Measurements from ENCODE around the gene PPM1L.
"Not testable (repeated sequence)": the region's sequence is repeated elsewhere in the genome, so short reads cannot be mapped to it uniquely, and the experiment has no call there.

Gene PPM1L

DNA sequence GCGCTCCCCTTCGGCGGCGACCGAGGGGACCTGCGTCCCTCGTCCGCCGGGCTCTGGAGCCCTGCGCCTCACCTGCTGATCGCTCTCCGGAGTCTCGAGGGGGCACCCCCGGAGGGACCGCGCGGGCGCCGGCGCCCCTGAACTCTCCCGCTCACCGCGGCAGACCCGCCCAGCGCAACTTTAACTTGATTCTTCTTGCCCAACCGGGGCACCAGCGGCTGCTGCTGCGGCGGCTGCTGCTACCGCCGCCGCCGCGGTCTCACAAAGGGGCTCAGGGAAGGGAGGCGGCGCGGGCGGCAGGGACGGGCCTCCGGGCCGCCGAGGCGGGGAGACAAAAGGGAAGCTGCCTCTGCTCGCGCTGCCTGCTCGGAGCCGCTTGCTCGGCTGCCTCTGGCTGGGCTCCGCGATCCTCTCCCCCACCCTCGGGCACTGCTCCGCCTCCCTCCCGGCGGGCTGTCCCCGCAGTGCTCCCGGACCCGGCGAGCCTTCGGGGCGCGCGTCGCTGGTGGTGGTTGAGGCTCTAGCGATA is at the start of gene PPM1L:
PPM1L (plus strand) TSS at position 456 of the 529 bp plus-strand sequence.
- DNase-seq (ENCODE audit: low spot score), result peak; percentile 50

DNA sequence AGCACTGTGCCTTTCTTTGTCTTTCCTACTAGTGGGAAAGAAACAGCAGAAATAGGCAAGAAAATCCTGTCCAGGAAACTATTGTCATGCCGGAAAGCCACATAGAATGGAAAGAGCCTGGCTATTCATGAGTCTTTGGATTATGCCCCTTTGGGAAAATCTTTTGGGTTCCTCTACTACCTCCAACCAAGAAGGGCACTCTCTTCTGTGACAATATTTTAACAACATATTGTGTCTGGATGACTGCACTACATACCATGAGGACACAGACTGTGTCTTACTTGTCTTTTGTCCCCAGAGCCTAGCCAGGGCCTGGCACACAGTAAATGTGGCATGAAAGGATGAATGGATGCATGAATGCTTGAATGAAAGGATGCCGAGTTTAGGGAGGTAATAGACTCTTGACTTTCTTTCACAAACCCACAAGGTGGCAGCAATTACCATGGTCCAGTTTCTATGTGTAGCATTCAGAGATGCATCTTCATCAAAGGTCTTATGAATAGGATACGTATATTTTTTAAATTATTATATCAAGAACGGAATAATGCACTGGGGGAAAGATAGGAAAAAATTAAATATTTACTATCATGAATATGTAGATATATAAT is 48.7 kb upstream of the PPM1L start:
- DNase-seq (ENCODE audit: low spot score), result peak; percentile 40

DNA sequence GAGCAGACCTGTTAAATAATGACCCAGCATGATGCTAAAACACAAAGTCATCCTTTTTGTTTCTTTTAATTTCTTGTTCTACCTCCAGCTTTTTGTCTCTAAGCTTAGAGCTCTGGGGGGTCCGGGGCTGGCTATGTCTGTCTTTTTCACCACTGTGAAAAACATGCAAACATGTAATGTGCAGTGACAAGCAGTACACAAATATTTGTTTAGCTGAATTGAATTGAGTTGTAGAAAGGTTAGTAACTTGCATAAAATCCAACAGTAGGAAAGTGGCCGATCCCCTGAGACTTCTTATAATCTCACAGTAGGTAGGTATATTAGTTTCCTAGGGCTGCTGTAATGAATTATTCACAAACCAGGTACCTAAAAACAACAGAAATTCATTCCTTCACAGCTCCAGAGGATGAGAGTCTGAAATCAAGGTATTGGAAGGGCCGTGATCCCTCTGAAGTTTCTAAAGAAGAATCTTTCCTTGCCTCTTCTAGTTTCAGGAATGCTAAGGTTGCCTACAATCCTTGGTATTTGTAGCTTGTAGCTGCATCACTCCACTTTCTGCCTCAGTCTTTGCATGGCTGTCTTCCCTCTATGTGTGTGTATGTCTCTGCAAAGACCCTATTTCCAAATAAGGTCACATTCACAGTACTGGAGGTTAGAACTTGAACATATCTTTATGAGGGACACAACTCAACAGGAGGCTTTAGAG is 46.4 kb upstream of the PPM1L start:
- DNase-seq (ENCODE audit: low spot score), result no peak

DNA sequence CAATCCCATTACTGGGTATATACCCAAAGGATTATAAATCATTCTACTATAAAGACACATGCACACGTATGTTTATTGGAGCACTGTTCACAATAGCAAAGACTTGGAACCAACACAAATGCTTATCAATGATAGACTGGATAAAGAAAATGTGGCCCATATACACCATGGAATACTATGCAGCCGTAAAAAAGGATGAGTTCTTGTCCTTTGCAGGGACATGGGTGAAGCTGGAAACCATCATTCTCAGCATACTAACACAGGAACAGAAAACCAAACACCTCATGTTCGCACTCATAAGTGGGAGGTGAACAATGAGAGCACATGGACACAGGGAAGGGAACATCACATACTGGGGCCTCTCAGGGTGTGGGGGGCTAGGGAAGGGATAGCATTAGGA is 42.9 kb upstream of the PPM1L start:
- not testable (repeated sequence) for DNase-seq (ENCODE audit: low spot score)

DNA sequence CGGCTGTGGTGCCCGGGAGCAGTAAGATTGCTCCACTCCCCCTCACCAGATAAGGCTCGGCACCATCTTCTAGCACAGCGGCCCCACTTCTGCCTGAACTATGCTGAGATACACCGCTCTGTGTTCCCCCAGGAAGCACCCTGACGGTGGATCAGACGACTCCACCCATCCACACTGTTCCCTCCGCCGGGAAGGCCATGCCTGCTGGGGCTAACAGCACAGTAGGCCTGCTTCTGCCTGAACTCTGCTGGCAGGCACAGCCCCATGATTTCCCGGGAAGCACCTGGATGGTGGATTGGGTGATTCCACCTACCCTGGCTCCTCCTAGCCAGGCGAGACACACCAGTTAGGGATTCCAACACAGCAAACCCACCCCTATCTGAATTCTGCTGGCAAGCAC is 36.3 kb upstream of the PPM1L start:
- no peak for DNase-seq (ENCODE audit: low spot score)

DNA sequence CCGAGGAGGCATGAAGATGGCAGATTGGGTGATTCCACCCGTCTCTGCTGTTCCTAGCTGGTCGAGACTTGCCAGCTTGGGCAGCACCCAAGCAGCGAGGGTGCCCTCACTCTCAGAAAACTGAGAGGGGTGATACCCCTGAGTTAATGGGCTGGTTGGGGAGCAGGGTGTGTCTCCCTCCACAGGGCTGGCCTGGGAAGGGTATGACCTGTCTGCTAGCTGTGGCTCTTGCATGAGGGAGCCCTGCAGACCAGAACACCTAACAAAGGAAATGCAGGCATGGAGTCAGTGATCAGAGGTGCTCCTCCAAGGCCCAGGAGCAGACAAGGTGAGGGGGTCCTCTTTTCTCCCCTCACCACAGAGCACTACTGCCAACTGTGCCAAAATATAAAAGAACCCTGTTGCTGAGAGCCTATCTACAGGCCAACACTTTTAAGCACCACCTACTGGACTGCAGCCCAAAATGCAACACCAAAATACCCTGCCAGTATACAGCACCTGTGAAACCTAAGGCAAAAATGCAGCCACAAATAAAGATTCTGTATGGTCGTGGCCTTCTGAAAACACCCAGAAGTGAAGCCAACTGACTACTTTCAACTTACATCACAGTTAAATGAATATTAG is 35.8 kb upstream of the PPM1L start:
- DNase-seq (ENCODE audit: low spot score), result no peak

DNA sequence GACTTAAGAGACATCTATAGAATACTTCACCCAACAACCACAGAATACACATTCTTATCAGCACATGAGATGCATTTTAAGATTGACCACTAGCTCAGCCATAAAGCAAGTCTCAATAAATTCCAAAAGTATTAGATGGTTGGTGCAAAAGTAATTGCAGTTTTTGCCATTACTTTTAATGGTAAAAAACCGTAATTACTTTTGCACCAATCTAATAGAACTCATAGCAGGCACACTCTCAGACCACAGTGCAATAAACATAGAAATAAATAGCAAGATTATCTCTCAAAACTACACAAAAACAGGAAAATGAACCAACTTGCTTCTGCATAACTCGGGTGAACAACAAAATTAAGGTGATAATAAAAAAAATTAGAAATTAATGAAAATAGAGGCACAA is 33.7 kb upstream of the PPM1L start:
- DNase-seq (ENCODE audit: low spot score), result no peak

DNA sequence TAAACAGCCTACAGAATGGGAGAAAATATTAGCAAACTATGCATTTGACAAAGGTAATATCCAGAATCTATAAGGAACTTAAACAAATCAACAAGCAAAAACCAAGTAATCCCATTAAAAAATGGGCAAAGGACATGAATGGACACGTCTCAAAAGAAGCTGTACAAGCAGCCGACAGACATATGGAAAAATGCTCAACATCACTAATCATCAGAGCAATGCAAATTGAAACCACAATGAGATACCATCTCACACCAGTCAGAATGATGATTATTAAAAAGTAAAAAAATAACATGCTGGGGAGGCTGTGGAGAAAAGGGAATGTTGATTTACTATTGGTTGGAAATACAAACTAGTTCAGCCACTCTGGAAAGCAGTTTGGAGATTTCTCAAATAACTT is 30.7 kb upstream of the PPM1L start:
- DNase-seq (ENCODE audit: low spot score), result no peak

DNA sequence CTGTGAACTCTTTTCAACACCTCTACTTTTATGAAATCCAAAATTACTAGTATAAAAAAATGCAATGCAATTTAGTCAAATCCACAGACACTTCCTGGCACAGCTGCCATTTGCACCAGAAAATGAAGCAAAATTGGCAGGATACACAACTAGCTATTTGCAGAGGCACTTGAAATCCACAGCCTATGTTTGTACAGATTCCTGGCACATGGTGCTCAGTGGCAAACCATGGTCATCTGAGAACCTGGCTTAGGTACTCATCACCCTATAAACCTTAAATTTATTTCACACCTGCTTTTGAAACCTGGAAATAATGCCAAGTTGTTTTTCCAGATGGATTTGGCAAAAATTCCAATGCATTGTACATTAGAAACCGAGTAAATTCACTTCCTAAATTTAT is 20.2 kb upstream of the PPM1L start:
- DNase-seq (ENCODE audit: low spot score), result no peak

DNA sequence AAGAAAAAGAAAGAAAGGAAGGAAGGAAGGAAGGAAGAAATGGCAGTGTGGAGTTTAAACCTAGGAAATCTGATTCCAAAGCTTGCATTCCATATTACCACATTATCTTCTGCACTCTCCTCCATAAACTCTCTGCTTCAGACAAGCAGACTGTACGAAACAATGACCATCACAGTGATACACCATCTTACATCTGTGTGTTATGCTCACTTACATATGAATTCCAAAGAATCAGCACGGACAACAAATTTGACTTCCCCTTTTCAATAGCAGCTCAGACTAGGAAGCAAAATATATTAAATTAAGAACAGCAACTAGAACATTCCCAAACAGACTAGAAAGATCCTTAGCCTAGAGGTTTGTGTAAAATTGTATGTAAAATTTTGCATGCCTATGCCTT is 18.0 kb upstream of the PPM1L start:
- DNase-seq (ENCODE audit: low spot score), result no peak

DNA sequence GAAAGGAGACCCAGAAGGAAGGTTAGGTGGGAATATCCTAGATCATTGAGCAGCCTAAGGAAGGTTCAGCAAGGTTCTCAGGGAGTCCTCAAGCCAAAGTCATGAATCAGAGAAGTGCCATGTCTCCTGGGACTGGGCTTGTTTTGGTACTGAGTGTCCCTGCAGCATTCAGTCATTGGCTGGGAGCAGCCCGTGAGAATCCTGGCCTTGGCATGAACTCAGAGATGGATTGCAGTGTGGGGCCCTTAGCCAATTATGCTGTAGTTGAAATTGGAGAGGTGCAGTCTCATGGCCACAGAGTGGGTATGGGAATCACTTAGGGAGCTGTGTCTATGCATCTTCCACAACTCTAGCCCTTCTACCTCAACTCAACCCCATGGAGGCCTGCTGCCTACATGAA is 17.0 kb upstream of the PPM1L start:
- DNase-seq (ENCODE audit: low spot score), result no peak

DNA sequence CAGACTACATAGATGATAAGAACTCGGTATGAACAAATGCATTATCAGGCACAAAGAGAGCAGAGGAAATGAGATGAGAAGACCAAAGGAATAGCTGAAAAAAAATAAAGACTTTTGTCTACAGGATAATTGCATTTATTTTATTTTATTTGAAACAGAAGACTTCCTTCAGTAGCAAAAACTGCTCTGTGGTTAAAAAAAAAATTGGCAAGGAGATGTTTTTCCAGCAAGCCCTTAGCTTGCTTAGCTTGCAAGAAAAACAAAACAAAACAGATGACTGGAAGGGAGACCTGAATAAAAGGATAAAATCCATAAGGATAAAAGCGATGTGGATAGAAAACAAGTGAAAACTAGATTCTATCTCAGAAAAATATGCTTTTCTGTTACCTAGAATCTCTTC is 9.1 kb upstream of the PPM1L start:
- no peak for DNase-seq (ENCODE audit: low spot score)

DNA sequence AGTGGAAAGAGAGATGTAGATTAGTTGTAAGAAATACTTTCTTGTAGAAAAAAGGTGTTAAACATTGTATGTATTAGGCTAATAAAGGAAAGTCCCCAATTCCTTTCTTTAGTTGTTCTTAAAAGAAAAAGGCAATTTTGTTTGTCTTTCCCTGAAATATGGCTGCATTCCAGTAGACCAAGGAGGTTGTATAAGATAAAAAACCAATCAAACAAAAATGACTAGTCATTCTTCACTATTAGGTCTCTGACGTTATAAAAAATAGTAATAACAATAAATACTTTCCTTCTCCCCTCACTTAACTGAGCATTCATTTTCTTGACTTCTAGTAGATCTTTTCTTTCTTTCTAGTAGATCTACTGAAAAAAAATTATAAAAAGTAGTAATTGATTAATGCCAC is 8.6 kb upstream of the PPM1L start:
- DNase-seq (ENCODE audit: low spot score), result no peak

DNA sequence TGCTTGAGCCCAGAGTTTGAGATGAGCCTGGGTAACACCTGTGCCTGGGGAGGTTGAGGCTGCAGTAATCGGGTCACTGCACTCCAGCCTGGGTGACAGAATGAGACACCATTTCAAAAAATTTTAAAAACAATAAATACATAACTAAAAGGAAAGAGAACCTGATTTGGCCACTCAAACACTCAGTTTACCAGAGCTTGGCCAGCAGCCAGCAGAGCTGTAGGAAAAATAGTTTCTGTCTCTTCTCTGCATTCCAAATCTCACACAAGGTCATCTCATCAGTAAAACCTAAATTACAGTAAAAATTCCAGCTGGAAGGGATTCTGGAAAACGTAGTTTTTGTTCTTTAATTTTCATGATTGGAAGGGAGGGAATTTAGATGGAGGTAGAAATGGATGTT is 7.8 kb upstream of the PPM1L start:
- no peak for DNase-seq (ENCODE audit: low spot score)

DNA sequence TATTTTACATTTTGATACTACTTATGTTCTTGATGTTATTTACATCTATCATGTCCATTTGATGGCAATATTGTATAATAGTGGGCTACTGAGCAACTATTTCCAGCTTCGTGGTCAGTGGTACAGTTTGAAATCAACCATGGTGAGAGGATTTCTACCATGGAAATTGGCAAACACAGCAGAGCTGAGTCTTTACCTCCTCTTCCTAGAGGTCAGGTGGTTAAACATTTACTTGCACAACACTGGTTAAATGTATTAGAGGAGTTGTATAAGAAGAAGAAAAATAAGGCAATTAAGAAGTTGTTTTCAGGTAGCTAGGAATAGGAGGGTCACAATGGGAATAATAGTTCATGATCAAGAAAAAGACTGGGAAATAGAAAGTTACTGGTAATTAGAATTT is 7.2 kb upstream of the PPM1L start:
- DNase-seq (ENCODE audit: low spot score), result no peak

DNA sequence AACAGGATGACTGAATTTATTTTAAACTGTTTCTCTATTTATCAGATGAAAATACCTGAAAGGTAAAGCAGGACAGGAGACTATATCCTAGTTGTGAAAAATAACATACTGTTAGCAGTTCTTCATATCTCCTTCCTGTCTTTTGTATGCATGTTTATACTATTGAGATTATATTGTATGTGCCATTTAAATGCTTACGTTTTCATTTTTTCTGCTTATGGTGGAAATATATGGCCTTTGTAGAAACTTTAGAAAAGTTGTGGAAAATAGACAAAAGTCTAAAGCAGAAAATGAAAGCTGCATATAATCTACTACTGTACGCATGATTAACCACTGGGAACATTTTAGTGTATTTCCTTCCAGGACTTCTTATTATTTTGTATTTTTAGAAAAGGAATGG is 2.1 kb upstream of the PPM1L start:
- DNase-seq (ENCODE audit: low spot score), result no peak

DNA sequence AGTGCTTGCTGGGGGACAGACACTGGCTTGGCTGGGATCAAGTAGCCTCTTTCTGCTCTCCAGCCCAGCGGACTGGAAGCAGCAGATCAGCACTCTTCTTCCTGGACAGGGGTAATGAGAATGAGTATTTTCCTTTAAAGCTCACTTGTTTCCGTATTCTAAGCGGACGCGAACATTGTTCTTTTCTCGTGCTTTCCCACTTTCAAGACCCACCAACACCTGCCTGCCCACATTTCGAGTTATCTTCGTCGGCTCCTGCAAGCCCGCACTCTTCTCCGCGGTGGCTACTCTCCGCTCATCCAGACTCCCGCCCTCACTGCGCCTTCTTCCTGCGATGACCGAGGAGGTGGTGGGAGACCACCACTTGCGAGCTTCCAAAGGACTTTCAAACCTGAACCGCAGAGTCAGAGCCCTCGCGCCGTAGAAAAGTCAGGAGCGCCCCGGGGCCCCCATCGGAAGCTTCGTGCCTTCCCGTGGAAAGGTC is 1.6 kb upstream of the PPM1L start:
- peak; percentile 1 for DNase-seq (ENCODE audit: low spot score)

DNA sequence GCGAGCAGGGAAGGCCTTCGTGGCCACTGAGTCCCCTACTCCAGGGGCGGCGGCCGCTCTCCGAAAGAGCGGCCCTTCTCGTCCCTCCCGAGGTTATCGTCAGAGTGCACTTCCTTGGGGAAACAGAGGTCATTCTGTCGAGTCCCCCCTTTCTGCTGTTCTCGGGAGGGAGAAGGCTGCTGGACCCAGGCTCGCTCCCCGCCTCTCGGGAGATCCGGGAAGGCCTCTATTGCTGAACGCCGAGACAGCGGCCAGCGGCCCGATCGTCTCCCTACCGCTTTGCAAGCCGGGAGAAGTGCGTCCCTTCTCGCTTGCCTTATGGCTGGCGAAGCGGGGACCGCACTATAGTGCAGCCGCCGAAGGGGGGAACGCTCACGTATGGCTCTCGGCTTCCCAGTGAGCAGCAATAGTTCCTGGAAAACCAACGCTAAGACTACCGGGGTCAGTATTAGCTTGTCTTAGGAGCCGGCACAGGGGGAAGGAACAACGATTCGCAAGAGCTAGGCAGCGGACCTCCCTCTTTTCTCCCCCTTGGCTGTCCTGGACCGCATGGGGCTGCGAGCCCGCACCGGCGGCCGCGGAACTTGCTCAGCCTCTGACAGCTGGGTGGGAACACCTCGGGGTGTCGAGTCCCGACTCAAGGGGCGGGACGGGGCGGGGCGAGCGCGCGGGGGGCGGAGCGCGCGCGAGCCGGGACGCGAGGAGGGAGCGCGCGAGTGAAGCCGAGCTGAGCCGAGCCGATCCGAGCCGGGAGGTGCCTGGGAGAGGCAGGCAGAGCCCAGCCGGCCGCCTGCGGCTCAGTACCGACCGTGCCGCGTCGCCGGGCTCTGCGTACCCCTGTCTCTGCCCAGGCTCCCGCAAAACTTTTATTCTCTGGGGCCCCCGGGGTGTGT is 930 bp upstream of the PPM1L start:
- DNase-seq (ENCODE audit: low spot score), result peak; percentile 91

DNA sequence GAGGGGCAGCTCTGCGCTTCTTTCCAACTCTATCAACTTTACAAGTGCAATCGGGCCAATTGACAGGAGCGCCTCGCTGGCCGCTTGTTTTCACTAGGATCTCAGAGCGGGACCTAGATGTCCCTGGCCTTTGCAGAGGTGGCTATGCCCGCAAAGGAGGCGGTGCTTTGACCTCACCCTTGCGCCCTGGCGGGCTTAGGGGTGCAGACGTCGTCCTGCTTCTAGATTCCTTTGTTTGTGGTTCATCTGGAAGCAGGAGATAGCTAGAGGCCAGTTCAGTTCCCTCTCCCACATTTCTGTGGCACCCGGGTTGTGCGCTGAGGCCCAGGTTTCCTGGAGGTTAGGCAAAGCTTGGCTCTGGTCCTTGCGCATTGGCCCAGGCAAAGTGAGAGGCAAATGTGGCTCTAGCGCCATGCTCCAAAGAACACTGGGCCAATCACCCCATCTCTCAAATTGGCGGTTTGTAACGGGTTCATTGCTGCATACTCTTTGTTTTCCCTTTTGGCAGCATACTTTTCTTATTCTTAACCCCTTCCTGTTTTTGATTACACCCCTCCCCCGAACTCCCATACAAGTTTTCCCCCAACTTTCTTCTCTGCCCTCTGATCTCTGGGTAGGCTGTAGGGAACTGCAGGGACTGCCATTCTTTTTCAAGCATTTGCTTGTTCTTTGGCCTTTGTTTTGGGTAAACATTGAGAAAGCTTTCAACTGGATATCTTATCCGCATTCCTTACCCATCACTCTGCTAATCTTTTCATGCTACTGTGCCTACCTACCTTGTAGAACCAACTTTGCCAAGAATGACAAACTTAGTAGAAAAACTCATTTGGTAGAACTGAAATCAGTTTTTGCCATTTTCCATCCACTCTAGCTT is 1.4 kb downstream of the PPM1L start:
- no peak for DNase-seq (ENCODE audit: low spot score)

DNA sequence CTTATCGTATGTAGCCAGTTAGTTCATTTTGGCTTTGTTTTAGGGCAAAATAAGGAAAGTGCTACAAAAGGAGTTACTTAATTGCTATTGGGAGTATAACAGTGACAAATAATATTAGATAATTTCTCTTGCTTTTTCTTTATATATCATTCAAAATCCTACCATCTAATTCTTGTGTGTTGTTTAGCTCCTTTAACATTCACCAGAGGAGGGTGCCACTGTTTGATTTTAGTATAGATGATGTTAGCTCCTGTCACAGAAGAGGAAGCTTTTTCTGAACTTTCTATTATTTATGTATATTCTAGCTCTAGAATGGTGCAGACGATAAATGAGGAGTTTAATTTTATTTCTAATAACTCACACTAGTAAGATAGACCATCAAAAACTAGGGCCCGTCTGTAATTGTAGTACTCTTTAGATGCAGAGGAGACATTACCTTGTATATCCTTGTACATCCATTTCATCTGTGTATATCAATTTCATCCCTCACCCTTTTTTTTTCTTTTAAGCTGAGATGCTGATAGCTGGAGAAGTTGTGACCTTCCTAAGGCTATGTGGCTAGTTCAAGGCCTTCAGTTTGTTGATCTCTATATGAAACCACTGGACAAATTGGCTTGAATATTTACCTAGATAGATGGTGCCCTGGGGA is 3.0 kb downstream of the PPM1L start:
- DNase-seq (ENCODE audit: low spot score), result no peak

DNA sequence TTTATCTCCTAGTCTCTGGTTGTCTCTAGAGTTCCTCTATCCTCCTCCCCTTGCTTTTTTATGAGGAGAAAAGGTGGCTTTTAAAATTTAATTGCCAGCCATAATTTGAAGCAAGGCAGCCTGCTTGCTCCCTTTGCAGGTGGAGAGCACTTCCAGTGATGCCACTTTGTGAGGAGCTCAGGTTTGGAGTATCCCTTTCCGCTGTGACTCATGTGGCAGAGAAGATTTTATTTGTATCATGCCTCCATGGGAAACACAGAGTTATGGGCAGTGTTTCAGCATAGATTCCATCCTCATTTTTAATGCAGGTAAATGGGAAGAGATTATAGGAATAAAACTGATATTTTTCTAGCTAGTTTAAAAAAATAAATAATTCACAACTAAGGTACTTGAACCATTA is 7.0 kb downstream of the PPM1L start:
- DNase-seq (ENCODE audit: low spot score), result no peak
